ENCODE results near the gene C19orf53.
A peak's percentile ranks its signal among the peaks of the same experiment; 100 is the strongest.
"Not testable (repeated sequence)": the region's sequence is repeated elsewhere in the genome, so short reads cannot be mapped to it uniquely, and the experiment has no call there.

Gene C19orf53

GRCh38 chr19:13782537-13782936 lies 8.3 kb downstream of the C19orf53 start:
- DNase-seq (ENCODE audit: extremely low spot score) = no peak
- TF ChIP-seq CTCF (IDR thresholded peaks at IDR 0.05; ENCODE audit: control extremely low read depth, extremely low read depth, low read depth, missing control alignments) = no peak
- ChIA-PET CTCF (interaction anchor here (3.3 to 7.3 kb wide), 3 partner anchors 9 to 89 kb away, joined by 15 to 78 read pairs (median 32); partner anchors contain the start of gene C19orf53), POLR2A (interaction anchor here (0.6 kb wide), 1 partner anchor 111 kb away, joined by 3 read pairs; no protein-coding TSS in a partner anchor)

- CTCF ChIA-PET = interaction anchor here (0.7 to 7.3 kb wide), 12 partner anchors 8 to 186 kb away, joined by 3 to 78 read pairs (median 5); partner anchors contain the start of gene C19orf53
- POLR2A ChIA-PET = interaction anchor here (0.6 to 0.8 kb wide), 2 partner anchors 19 to 33 kb away, joined by 4 to 7 read pairs; partner anchors contain the start of gene MRI1
- TF ChIP-seq CTCF (IDR thresholded peaks at IDR 0.05; ENCODE audit: control extremely low read depth, extremely low read depth, low read depth, missing control alignments) = no peak
Measured at GRCh38 chr19:13783565-13784500, 9.6 kb downstream of the C19orf53 start.

DNA sequence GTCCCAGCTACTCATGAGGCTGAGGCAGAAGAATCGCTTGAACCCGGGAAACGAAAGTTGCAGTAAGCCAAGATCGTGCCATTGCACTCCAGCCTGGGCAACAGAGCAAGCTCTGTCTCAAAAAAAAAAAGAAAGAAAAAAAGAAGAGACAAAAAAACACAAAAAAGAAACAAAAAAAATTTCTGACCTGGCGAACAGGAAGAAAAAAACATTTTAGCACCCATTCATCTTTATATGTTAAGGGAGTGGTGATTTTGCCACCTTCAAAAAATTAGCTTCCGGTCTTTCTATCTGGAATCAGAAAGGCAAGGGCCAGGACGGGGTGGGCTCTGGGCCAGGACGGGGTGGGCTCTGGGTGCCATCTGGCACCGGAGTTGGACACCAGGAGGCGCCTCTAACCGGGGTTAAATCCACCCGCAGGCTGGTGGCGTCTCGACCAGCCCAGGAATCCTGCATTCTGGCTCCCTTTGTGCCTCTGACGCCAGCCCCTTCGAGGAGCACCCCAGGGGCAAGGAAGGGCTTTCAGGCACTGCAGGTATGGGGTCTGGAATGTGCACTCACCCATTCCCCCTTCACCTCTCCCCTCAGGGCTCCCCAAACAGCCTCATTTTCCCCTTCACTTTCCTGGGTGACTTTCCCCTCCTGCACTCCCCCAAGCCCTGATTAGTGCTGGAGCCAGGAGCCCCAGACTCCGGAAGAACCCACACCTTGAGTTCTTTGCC lies 10.6 kb downstream of the C19orf53 start:
- peak; percentile 57 for TF ChIP-seq CTCF (IDR thresholded peaks at IDR 0.05; ENCODE audit: control extremely low read depth, extremely low read depth, low read depth, missing control alignments)
- POLR2A ChIA-PET = no interaction called here
- peak; percentile 68 for DNase-seq (ENCODE audit: extremely low spot score)
- CTCF ChIA-PET = interaction anchor here (0.7 to 7.3 kb wide), 9 partner anchors 12 to 94 kb away, joined by 3 to 78 read pairs (median 6); partner anchors contain the start of gene C19orf53

More at GRCh38 chr19:13783565-13784500, 9.6 kb downstream of the C19orf53 start:
- no peak for DNase-seq (ENCODE audit: extremely low spot score)

DNA sequence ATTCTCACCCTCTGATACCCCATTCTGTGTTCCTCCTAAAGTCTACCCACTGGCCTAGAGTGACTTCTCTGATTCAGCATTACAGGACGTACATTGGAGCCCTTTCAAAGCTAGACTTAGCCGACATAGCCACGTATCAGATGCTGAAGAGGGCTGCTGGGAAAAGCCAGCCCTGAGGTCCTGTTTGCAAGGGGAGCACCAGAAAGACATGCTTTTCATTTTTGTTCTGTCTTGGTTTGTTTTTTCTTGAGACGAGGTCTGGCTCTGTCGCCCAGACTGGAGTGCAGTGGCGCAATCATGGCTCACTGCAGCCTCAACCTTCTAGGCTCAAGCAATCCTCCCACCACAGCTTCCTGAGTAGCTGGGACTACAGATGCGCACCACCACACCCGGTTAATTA lies 14.7 kb downstream of the C19orf53 start:
- no peak for TF ChIP-seq CTCF (IDR thresholded peaks at IDR 0.05; ENCODE audit: control extremely low read depth, extremely low read depth, low read depth, missing control alignments)
- no peak for DNase-seq (ENCODE audit: extremely low spot score)
- POLR2A ChIA-PET = no interaction called here
- CTCF ChIA-PET = interaction anchor here (1.3 to 5.4 kb wide), 5 partner anchors 7 to 74 kb away, joined by 4 to 42 read pairs (median 9); partner anchors contain the start of gene C19orf53

- no peak for DNase-seq (ENCODE audit: extremely low spot score)
- no peak for TF ChIP-seq CTCF (IDR thresholded peaks at IDR 0.05; ENCODE audit: control extremely low read depth, extremely low read depth, low read depth, missing control alignments)
- CTCF ChIA-PET = interaction anchor here (2.1 to 5.4 kb wide), 2 partner anchors 16 to 72 kb away, joined by 9 to 42 read pairs; partner anchors contain the start of gene C19orf53
- POLR2A ChIA-PET = no interaction called here
Measured at GRCh38 chr19:13790354-13790753, 16.1 kb downstream of the C19orf53 start.

- not testable (repeated sequence) for DNase-seq (ENCODE audit: extremely low spot score)
- POLR2A ChIA-PET = interaction anchor here (0.7 to 0.9 kb wide), 2 partner anchors 44 to 189 kb away, joined by 3 read pairs; no protein-coding TSS in a partner anchor
- CTCF ChIA-PET = interaction anchor here (1.2 kb wide), 1 partner anchor 69 kb away, joined by 4 read pairs; no protein-coding TSS in a partner anchor
Measured at GRCh38 chr19:13793317-13793716, 19.1 kb downstream of the C19orf53 start.

All from GM10248 (cell line).